ENCODE results near the gene GPRIN1. TPM values are rescaled to one million over a fixed set of nuclear protein-coding genes. Genes with fewer than 3 reads are reported as not detected.

GPRIN1 gene
- total RNA-seq, 2 experiments from 2014 or later: 1.4 to 1.5 TPM

GRCh38 chr5:176629317-176629852, 19.4 kb upstream of the GPRIN1 start:
- H3K9me3 Mint-ChIP-seq: no peaks in the 10 kb centered on the region
- no peaks in the 10 kb centered on the region for H3K36me3 Mint-ChIP-seq (ENCODE audit: low read depth)
- CTCF ChIA-PET: interaction anchor here (1.2 to 1.7 kb wide), 2 partner anchors 56 to 59 kb away, joined by 3 to 4 read pairs; no protein-coding TSS in a partner anchor
- H3K4me1 Mint-ChIP-seq (ENCODE audit: low read depth): peaks cover 12% of the 10 kb centered on the region
- intact Hi-C loops (cut with micrococcal nuclease): no loop called here
- H3K4me3 Mint-ChIP-seq: no peak overlapping the region
- H3K27ac Mint-ChIP-seq: no peak overlapping the region
- DNase-seq: no peak
- peaks cover 61% of the 10 kb centered on the region for H3K27me3 Mint-ChIP-seq (ENCODE audit: low read depth)

- Mint-ChIP-seq H3K4me3 (no peak overlapping the region), H3K27ac (no peak overlapping the region), H3K36me3 (ENCODE audit: low read depth) (no peaks in the 10 kb centered on the region), H3K9me3 (no peaks in the 10 kb centered on the region), H3K4me1 (ENCODE audit: low read depth) (peaks cover 12% of the 10 kb centered on the region), H3K27me3 (ENCODE audit: low read depth) (peaks cover 54% of the 10 kb centered on the region)
- intact Hi-C loops (cut with micrococcal nuclease): no loop called here
- no peak for DNase-seq
- CTCF ChIA-PET: interaction anchor here (1.2 kb wide), 1 partner anchor 59 kb away, joined by 3 read pairs; no protein-coding TSS in a partner anchor
Observed at GRCh38 chr5:176628406-176629228, 18.7 kb upstream of the GPRIN1 start.

GRCh38 chr5:176627582-176627981, 17.6 kb upstream of the GPRIN1 start:
- H3K4me3 Mint-ChIP-seq: no peak overlapping the region
- no peaks in the 10 kb centered on the region for H3K9me3 Mint-ChIP-seq
- H3K4me1 Mint-ChIP-seq (ENCODE audit: low read depth): peaks cover 12% of the 10 kb centered on the region
- no peak for DNase-seq
- no peaks in the 10 kb centered on the region for H3K36me3 Mint-ChIP-seq (ENCODE audit: low read depth)
- H3K27me3 Mint-ChIP-seq (ENCODE audit: low read depth): peaks cover 51% of the 10 kb centered on the region
- intact Hi-C loops (cut with micrococcal nuclease): no loop called here
- CTCF ChIA-PET: interaction anchor here (0.7 kb wide), 1 partner anchor 97 kb away, joined by 3 read pairs; no protein-coding TSS in a partner anchor
- H3K27ac Mint-ChIP-seq: no peak overlapping the region

- intact Hi-C loops (cut with micrococcal nuclease): no loop called here
- Mint-ChIP-seq H3K9me3 (no peaks in the 10 kb centered on the region), H3K36me3 (ENCODE audit: low read depth) (no peaks in the 10 kb centered on the region), H3K27ac (no peak overlapping the region), H3K4me1 (ENCODE audit: low read depth) (peaks cover 12% of the 10 kb centered on the region), H3K27me3 (ENCODE audit: low read depth) (peaks cover 49% of the 10 kb centered on the region), H3K4me3 (no peak overlapping the region)
- CTCF ChIA-PET: interaction anchor here (0.7 kb wide), 1 partner anchor 96 kb away, joined by 3 read pairs; no protein-coding TSS in a partner anchor
- DNase-seq: no peak
Observed at GRCh38 chr5:176626876-176627236, 16.9 kb upstream of the GPRIN1 start.

- peaks cover 45% of the 10 kb centered on the region for H3K27me3 Mint-ChIP-seq (ENCODE audit: low read depth)
- no peak for DNase-seq
- H3K27ac Mint-ChIP-seq: no peak overlapping the region
- H3K9me3 Mint-ChIP-seq: no peaks in the 10 kb centered on the region
- no peak overlapping the region for H3K4me3 Mint-ChIP-seq
- H3K4me1 Mint-ChIP-seq (ENCODE audit: low read depth): peaks cover 12% of the 10 kb centered on the region
- intact Hi-C loops (cut with micrococcal nuclease): no loop called here
- H3K36me3 Mint-ChIP-seq (ENCODE audit: low read depth): no peaks in the 10 kb centered on the region
- CTCF ChIA-PET: interaction anchor here (0.6 to 1.6 kb wide), 2 partner anchors 34 to 117 kb away, joined by 3 to 5 read pairs; no protein-coding TSS in a partner anchor
Observed at GRCh38 chr5:176625966-176626875, 16.3 kb upstream of the GPRIN1 start.

- CTCF ChIA-PET: interaction anchor here (0.6 to 1.6 kb wide), 2 partner anchors 35 to 116 kb away, joined by 3 to 5 read pairs; no protein-coding TSS in a partner anchor
- Mint-ChIP-seq H3K27me3 (ENCODE audit: low read depth) (peaks cover 40% of the 10 kb centered on the region), H3K9me3 (no peaks in the 10 kb centered on the region), H3K4me1 (ENCODE audit: low read depth) (peaks cover 8% of the 10 kb centered on the region), H3K4me3 (no peak overlapping the region), H3K27ac (no peak overlapping the region), H3K36me3 (ENCODE audit: low read depth) (no peaks in the 10 kb centered on the region)
- DNase-seq: no peak
- intact Hi-C loops (cut with micrococcal nuclease): no loop called here
Observed at GRCh38 chr5:176625512-176625911, 15.6 kb upstream of the GPRIN1 start.

- no peak overlapping the region for H3K4me3 Mint-ChIP-seq
- CTCF ChIA-PET: interaction anchor here (1.6 kb wide), 1 partner anchor 36 kb away, joined by 5 read pairs; no protein-coding TSS in a partner anchor
- intact Hi-C loops (cut with micrococcal nuclease): no loop called here
- no peak for DNase-seq
- no peaks in the 10 kb centered on the region for H3K9me3 Mint-ChIP-seq
- peaks cover 13% of the 10 kb centered on the region for H3K4me1 Mint-ChIP-seq (ENCODE audit: low read depth)
- peaks cover 45% of the 10 kb centered on the region for H3K27me3 Mint-ChIP-seq (ENCODE audit: low read depth)
- H3K36me3 Mint-ChIP-seq (ENCODE audit: low read depth): no peaks in the 10 kb centered on the region
- H3K27ac Mint-ChIP-seq: no peak overlapping the region
Observed at GRCh38 chr5:176624938-176625337, 15.0 kb upstream of the GPRIN1 start.

- no peaks in the 10 kb centered on the region for H3K9me3 Mint-ChIP-seq
- no peak for DNase-seq
- intact Hi-C loops (cut with micrococcal nuclease): no loop called here
- CTCF ChIA-PET: no interaction called here
- no peaks in the 10 kb centered on the region for H3K36me3 Mint-ChIP-seq (ENCODE audit: low read depth)
- peaks cover 15% of the 10 kb centered on the region for H3K4me1 Mint-ChIP-seq (ENCODE audit: low read depth)
- H3K27me3 Mint-ChIP-seq (ENCODE audit: low read depth): peaks cover 45% of the 10 kb centered on the region
- H3K4me3 Mint-ChIP-seq: no peak overlapping the region
- no peak overlapping the region for H3K27ac Mint-ChIP-seq
Observed at GRCh38 chr5:176624142-176624541, 14.2 kb upstream of the GPRIN1 start.

GRCh38 chr5:176621661-176622079, 11.7 kb upstream of the GPRIN1 start:
- no peaks in the 10 kb centered on the region for H3K9me3 Mint-ChIP-seq
- no peak overlapping the region for H3K27ac Mint-ChIP-seq
- intact Hi-C loops (cut with micrococcal nuclease): no loop called here
- no peak overlapping the region for H3K4me3 Mint-ChIP-seq
- H3K36me3 Mint-ChIP-seq (ENCODE audit: low read depth): no peaks in the 10 kb centered on the region
- peaks cover 46% of the 10 kb centered on the region for H3K27me3 Mint-ChIP-seq (ENCODE audit: low read depth)
- no peak for DNase-seq
- peaks cover 18% of the 10 kb centered on the region for H3K4me1 Mint-ChIP-seq (ENCODE audit: low read depth)
- CTCF ChIA-PET: interaction anchor here (1.0 to 1.2 kb wide), 3 partner anchors 37 to 48 kb away, joined by 4 to 6 read pairs (median 4); no protein-coding TSS in a partner anchor

GRCh38 chr5:176620333-176620981, 10.5 kb upstream of the GPRIN1 start:
- Mint-ChIP-seq H3K4me1 (ENCODE audit: low read depth) (peaks cover 18% of the 10 kb centered on the region), H3K27me3 (ENCODE audit: low read depth) (peaks cover 48% of the 10 kb centered on the region), H3K36me3 (ENCODE audit: low read depth) (no peaks in the 10 kb centered on the region), H3K9me3 (no peaks in the 10 kb centered on the region), H3K4me3 (peak overlapping the region; percentile 61), H3K27ac (no peak overlapping the region)
- no peak for DNase-seq
- CTCF ChIA-PET: interaction anchor here (0.7 kb wide), 1 partner anchor 180 kb away, joined by 3 read pairs; no protein-coding TSS in a partner anchor
- intact Hi-C loops (cut with micrococcal nuclease): no loop called here

GRCh38 chr5:176619569-176620332, 9.8 kb upstream of the GPRIN1 start:
- CTCF ChIA-PET: interaction anchor here (0.7 kb wide), 1 partner anchor 180 kb away, joined by 3 read pairs; no protein-coding TSS in a partner anchor
- H3K4me3 Mint-ChIP-seq: peak overlapping the region; percentile 61

More at GRCh38 chr5:176619569-176620332, 9.8 kb upstream of the GPRIN1 start:
- no peak for DNase-seq
- H3K27ac Mint-ChIP-seq: no peak overlapping the region
- peaks cover 48% of the 10 kb centered on the region for H3K27me3 Mint-ChIP-seq (ENCODE audit: low read depth)
- H3K9me3 Mint-ChIP-seq: no peaks in the 10 kb centered on the region
- H3K36me3 Mint-ChIP-seq (ENCODE audit: low read depth): no peaks in the 10 kb centered on the region
- H3K4me1 Mint-ChIP-seq (ENCODE audit: low read depth): peaks cover 18% of the 10 kb centered on the region
- intact Hi-C loops (cut with micrococcal nuclease): loop anchor here (1.0 to 2.0 kb wide), 3 partner anchors 28 to 205 kb away; partner anchors contain the start of gene TSPAN17

All from activated naive CD4-positive, alpha-beta T cell treated with anti-CD3 and anti-CD28 coated beads for 36 hours (primary cell).